Coronary artery (tissue), 2 donors: ENCODE measurements around the gene C1orf52.

ENCODE experiments used
- DNase-seq: peaks from one replicate; pipeline ENCODE4 v3.0.0-alpha.2; 2017; ENCODE audit warnings: low spot score
- H3K27ac ChIP-seq, 2 donors: fragments of 200-600 bp; sonication (generic); one replicate each; pipeline ENCODE4 v1.5.1; 2016 to 2019
- H3K4me3 ChIP-seq: fragments of 200-600 bp; sonication (generic); 2 replicates; pipeline ENCODE4 v1.5.1; 2016; ENCODE audit warnings: mild to moderate bottlenecking, moderate library complexity
- TF ChIP-seq, protein P1 (sequence below): fragments of 200-600 bp; sonication (generic); IDR thresholded peaks from one replicate; pipeline ENCODE4 v1.5.1; 2019; ENCODE audit warnings: antibody characterized with exemption

Gene C1orf52

DNA sequence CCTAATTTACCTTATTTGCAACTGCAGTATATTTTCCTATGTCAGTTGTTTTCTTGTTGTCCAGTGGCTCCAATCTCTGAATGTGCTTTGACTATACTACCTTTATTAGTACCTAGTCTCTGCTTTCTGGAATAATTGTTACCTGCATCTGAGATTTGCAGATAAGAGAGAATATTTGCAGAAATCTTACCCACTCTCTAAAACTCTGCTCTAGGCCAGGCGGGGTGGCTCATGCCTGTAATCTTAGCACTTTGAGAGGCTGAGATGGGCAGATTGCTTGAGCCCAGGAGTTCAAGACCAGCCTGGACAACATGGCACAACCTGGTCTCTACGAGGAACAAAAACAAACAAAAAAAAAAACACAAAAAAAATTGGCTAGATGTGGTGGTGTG, 56.6 kb downstream of the C1orf52 start:
- Histone ChIP-seq H3K27ac (no peak overlapping the region), H3K4me3 (no peak overlapping the region)
- TF ChIP-seq, protein P1, sequence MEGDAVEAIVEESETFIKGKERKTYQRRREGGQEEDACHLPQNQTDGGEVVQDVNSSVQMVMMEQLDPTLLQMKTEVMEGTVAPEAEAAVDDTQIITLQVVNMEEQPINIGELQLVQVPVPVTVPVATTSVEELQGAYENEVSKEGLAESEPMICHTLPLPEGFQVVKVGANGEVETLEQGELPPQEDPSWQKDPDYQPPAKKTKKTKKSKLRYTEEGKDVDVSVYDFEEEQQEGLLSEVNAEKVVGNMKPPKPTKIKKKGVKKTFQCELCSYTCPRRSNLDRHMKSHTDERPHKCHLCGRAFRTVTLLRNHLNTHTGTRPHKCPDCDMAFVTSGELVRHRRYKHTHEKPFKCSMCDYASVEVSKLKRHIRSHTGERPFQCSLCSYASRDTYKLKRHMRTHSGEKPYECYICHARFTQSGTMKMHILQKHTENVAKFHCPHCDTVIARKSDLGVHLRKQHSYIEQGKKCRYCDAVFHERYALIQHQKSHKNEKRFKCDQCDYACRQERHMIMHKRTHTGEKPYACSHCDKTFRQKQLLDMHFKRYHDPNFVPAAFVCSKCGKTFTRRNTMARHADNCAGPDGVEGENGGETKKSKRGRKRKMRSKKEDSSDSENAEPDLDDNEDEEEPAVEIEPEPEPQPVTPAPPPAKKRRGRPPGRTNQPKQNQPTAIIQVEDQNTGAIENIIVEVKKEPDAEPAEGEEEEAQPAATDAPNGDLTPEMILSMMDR = no peak
- no peak for DNase-seq

DNA sequence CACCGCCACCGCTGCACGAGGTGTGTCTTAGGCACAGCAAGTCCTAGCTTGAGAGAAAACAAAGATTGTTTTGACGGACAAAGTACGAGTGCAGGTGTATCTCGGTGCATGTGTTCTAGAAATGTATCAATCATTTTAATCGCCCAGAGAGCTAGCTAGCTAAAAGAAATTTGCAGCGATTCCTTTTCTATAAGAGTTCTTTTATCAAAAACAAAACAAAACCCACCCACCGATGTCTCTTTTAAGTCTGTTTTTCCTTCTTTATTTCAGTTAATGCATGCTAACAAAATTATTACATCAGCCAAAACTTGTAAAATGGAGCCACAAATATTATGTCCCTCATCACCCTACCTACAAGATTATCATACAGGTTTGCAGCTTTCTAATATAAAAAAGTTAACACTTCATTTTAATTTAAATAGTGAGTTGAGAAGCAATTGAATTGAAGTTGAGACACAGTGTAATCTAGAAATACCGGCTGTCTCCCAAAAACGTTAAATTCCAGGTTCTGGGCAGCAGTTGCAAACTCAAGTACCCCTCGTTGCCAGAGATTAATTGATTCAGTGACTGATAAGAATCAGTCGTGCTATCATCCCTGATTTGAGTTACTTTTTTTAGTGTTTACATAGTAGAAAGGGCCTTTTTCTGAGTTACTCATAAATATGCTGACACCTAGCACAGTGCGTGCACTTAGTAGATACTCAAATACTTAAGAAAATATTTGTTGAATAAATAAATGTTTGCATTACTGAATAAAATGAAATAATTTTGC, 57.2 kb downstream of the C1orf52 start:
- Histone ChIP-seq H3K4me3 (peak overlapping the region; percentile 77), H3K27ac (peak overlapping the region in 1 of 2 donors; percentile 85)
- DNase-seq = no peak
- TF ChIP-seq, protein P1 = no peak

DNA sequence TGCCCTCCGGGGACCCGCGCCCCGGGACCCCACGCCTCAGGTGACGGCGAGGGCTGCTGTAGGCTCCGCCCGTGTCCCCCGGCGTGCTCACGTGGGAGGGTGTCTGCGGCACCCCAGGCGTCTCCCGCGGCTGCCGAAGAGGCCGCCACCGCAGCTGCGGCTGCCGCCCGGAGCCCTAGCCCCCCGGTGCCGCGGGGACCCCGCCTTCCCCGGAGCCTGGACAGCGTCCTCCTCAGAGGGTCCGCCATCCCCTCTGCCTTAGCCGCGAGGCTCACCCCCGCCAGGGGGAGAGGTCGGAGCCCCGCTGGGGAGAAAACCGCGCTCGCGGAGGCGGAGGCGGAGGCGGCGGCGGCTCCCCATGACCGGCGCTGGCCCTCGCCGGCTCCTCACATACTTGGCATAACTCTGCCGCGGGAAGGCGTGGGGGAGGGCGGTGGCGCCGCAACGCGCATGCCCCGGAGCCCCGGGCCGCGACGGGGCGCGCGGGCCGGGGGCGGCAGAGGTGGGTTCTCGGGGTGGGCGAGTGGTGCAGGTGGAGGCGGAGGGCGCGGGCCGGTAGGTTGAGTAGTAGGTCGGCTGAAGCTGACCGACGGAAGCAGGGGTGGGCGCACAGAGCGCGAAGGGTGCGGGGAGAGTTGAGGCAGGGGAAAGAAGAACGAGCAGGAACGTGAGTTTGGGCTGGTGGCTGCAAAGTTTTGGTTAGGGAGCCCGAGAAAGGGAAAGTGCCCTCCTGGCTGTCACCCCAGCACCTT, 57.9 kb downstream of the C1orf52 start:
- Histone ChIP-seq H3K27ac (peak overlapping the region; percentile 85 to 90), H3K4me3 (peak overlapping the region; percentile 77)
- peak; percentile 80 for DNase-seq
- TF ChIP-seq, protein P1 = no peak

DNA sequence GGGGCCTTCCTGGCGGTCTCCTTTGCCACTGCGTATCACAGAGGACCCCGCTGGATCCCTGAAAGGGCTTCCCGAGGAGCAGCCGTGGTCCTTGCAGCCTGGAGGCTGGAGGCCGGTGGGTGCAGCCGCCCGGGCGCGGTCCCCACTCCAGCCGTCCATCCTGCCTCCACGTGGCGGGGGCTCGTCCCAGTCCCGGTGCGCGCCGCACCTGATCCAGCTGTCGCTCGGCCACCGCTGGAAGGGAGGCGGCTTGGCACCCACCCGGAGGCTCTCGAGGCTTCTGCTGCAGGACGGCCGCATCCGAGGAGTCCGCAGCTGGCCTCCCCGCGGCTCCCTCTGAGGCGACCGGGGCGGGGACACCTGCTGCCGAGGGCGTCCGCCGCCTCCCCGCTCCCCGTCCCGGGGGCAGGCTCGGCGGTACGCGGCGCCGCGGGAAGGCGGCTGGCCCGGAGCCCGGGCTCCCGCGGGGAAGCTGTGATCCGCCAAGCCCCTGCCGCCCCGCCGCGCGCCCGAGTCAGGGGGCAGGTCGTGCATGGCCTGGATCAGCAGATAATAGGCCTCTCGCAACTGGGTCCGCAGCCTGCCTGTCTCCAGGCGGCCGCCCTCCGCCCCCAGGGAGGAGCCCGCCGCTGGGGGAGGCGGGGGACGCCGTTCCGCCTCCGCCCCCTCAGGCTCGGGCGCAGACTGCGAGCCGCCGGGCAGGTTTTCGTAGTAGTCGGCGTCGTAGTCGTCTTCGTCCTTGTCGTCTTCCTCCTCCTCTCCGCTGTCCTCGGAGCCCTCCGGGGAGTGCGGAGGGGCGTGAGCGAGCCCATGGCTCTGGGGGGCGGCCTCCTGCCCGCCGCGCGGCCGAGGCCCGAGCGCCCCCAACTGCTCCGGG, 58.8 kb downstream of the C1orf52 start, which contains the start of gene SYDE2:
Gene SYDE2, minus strand, starts transcription at position 554 of the 877 bp plus-strand sequence. Its CDS starts 20 bp downstream, at position 534.
- peak within 1 kb of the TSS; percentile 85 to 90 for H3K27ac ChIP-seq
- TF ChIP-seq, protein P1 = no peak
- peak within 1 kb of the TSS; percentile 77 for H3K4me3 ChIP-seq
- peak; percentile 85 for DNase-seq
